ENCODE measurements around the gene GGPS1.
"Not testable (repeated sequence)": the region's sequence is repeated elsewhere in the genome, so short reads cannot be mapped to it uniquely, and the experiment has no call there.

The GGPS1 gene

DNA sequence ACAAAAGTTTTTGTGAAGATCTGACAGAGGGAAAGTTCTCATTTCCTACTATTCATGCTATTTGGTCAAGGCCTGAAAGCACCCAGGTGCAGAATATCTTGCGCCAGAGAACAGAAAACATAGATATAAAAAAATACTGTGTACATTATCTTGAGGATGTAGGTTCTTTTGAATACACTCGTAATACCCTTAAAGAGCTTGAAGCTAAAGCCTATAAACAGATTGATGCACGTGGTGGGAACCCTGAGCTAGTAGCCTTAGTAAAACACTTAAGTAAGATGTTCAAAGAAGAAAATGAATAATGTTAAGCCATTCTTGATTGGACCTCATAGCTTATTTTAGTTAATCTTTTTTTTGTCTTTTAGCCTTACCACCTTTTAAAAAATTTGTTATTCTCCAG, 14.1 kb downstream of the GGPS1 start:
- no peak for DNase-seq

DNA sequence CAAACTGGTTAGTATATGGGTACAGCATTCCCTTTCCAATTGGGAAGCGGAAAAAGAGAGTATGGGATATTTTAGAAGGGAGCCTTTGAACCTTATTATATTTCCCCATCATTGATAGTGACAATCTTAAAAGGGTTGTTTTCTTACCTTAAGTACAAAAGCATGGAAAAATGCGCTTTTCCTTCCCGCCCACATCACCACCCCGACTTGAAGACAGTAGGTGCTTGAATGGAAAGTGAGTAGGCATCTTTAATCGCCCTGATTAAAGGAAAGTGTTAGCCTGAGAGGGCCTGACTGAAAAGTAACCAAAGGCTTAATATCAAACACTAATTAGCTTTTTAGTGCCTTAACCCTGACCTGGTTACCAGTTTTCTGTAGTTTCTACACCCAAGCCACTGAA, 15.4 kb downstream of the GGPS1 start:
- no peak for DNase-seq

DNA sequence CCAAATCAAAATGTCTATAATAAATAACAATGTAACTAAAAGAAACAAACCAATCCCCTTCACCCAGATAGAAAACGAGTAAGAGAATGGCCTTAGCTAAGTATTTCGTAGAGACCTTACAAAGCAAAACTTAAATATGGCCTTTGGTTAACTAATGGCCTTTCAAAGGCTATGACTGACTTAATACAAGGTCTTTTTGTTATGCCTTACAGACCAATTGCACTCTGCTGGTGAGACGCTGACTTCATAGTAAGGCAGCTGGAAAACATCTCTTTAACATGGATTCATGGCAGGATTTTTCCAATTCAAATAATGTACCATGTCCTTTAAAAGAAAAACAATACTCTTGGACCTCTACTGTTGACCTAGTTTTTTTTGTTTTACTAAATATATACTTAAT, 23.1 kb downstream of the GGPS1 start:
- no peak for DNase-seq

DNA sequence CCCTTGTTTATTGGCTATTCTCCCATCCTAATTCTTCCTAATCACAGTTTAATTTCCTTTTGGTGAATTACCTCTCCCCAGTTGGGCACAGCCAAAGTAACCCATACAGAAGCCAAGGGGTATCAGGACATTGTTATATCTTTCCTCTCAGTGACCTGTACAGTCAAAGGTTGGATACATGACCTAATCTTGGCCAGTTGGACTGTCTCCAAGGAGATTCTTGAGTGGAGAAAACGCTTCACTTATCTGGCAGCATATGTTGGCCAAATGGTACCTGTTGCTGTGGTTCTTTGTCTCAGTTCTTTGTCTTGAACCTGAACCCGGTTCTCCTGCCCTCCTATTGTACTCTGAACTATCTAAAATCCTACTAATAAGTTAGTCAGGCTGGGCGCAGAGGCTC, 23.5 kb downstream of the GGPS1 start:
- no peak for DNase-seq

DNA sequence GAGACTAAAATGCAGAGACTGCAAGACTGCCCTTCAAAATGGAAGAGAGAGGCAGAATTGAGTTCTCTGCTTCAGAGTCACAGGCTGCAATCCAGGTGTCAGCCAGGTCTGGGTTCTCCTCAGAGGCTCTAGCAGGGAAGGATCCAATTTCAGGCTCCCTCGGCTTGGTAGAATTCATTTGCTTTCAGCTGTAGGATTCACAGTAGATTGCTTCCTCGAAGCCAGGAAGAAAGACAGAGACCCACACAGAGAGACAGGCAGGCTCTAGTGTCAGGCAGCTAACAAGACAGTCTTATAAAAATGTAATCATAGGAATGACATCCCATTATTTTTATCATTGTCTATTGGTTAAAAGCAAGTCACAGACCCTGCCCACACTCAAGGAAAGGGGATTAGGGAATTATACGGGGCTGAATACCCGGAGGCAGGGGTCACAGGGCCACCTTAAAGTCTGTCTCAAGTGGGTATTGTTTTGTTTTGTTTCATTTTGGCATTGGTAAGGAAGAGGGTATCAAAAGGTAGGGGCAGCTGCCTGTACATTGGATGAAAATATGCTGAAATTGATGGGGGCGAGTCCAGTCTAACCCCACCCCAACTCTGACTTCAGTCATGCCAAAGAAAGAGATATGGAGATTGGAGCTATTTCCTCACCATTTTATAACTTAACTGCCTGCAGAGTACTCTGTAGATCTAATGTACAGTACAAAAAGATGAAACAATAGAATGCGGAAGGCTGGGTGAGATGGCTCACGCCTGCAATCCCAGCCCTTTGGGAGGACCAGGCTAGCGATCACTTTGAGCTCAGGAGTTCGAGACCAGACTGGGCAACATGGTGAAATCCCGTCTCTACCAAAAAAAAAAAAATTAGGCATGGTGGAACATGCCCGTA, 29.4 kb downstream of the GGPS1 start:
- DNase-seq, result no peak

DNA sequence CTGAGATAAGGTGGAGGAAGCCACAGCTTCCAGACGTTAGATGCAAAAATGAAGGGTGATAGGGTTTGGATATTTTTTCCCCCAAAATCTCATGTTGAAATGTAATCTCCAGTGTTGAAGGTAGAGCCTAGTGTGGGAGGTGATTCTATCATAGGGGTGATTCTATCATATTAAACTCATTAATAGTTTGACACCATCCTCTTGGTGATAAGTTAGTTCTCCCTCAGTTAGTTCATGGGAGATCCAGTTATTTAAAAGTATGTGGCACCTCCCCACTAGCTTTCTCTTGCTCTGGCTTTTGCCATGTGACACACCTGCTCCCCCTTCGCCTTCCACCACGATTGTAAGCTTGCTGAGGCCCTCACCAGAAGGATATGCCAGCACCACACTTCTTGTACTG, 30.5 kb downstream of the GGPS1 start:
- DNase-seq, result no peak

DNA sequence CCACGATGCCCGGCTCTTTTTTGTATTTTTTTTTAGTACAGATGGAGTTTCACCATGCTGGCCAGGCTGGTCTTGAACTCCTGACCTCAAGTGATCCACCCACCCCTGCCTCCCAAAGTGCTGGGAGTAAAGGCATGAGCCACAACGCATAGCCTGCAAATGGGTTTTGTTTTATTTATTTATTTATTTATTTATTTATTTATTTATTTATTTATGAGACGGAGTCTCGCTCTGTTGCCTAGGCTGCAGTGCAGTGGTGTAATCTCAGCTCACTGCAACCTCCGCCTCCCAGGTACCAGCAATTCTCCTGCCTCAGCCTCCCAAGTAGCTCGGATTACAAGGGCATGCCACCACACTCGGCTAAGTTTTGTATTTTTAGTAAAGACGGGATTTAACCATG, 35.8 kb downstream of the GGPS1 start:
- not testable (repeated sequence) for DNase-seq

DNA sequence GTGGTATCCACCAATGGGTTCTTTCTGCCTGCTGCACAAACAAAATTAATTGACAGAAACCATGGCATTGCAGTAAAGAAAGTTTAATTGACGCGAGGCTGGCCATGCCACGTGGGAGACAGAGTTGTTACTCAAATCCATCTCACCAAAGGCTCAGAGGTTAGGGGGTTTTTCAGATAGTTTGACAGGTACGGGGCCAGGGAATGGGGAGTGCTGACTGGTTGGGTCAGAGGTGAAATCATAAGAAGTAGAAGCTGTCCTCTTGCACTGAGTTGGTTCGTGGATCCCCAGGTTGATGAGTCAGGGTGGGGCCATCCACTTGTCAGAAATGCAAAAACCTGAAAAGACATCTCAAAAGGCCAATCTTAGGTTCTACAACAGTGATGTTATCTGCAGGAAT, 37.9 kb downstream of the GGPS1 start:
- DNase-seq, result no peak

DNA sequence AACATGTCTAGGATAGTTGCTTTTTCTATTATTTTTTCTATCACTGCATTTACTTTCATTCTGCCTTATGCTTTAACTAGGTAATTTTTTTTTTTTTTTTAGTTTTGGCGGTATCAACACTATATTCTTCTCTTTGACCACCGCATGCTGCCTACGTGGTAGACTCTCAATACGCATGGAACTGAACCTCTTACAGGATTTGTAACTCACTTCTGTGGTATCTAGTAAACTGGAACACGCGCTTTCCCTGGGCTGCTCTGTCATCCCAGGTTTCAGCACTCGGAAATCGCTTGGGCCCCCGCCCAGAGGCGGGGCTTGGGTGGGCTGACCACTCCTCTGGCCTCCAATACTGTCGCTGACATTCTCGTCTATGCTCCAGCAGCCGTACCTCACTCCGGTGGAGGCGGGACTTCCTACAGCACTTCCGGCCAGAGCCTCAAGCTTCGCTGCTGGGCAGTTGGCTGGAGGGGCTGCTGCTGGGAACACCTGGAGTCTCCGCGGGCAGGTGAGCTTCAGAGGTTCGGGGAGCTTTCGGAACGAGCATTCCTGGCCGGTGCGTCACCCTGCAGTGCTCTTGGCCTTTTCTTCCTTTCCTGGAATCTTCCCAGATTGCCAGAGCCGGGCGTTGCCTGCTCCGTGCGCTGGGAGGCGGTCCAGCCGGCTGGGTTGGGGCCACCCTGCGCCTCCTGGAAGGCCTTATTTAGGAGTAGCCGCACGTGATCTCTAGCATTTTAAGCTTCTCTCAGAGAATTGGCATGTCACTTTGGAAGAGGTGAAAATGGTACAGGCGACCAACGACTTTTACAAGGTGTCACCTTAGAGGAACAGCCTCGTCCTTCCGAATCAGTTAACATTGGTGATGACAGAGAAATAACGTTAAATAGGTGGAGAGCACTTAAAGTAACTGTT, 38.9 kb downstream of the GGPS1 start, which contains the start of gene TBCE:
Gene TBCE (plus strand): TSS at position 428 of the 909 bp plus-strand sequence. CDS start 12,623 bp downstream, outside the sequence.
- peak; percentile 95 for DNase-seq

DNA sequence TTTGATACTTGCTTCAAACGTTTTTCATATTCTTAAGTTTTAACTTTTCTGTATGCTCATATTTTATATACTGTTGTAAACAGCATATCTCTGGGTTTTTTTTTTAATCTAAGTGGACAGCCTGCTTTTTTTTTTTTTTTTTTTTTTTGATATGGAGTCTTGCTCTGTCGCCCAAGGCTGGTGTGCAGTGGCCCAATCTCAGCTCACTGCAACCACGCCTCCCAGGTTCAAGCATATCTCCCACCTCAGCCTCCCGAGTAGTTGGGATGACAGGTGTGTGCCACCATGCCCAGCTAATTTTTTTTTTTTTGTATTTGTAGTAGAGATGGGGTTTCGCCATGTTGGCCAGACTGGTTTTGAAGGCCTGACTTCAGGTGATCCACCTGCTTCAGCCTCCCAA, 40.1 kb downstream of the GGPS1 start:
- no peak for DNase-seq

DNA sequence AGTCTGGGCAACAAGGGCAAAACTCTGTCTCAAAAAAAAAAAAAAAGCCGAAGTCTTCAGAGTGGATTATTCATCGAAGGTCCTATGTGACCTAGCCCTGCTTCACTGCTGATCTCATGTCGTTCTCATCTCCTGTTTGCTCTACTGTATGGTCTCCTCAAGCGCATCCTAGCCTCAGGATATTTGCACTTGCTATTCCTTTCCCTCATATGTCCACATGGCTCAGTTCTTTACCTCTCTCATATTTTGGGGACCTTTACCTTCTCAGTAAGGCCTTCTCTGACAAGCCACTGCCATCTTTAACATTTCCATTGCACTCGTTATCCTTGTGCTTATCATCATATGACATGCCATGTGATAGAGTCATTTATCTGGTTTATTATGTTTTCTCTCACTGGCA, 41.4 kb downstream of the GGPS1 start:
- DNase-seq, result no peak

DNA sequence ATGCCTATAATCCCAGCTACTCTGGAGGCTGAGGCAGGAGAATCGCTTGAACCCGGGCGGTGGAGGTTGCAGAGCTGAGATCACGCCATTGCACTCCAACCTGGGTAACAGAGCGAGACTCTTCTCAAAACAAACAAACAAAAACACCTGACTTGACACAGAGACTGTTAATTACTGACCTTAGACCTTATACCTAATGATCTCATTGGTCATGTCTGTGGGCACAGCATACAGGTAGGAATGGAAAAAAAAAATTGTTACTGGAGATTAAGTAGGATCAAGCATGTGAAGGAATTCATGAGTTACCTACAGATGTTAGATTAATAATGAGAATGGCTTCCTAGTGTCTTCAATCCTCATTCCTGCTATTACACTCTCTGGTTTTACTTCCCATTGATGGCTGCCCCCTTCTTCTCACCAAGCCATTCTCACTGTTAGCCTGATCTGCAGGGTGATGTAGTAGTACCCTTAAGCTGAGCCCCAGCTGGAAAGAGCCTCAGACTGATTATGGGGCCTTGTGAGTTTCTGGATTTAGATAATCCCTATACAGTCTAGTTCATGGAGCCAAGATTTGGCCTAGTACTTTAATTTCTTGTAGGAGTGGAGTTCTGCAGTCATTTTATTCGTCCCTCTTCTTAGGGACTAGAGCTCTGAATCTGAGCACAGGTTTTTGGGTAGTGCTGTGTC, 47.7 kb downstream of the GGPS1 start:
- DNase-seq, result no peak

DNA sequence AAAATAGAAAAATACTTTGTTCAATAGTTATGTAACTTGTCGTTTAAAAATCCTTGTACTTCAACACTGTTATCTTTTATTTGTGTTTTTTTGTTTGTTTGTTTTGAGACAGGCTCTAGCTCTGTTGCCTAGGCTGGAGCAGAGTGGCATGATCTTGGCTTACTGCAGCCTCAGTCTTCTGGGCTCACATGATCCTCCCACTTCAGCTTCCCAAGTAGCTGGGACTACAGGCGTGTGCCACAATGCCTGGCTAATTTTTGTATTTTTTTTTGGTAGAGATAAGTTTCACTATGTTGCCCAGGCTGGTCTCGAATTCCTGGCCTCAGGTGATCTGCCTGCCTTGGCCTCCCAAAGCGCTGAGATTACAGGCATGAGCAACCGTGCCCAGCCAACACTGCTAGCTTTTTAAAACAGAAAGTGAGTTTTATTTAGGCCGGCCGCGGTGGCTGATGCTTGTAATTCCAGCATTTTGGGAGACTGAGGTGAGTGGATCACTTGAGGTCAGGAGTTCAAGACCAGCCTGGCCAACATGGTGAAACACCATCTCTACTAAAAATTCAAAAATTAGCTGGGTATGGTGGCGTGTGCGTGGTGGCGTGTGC, 49.9 kb downstream of the GGPS1 start:
- not testable (repeated sequence) for DNase-seq

DNA sequence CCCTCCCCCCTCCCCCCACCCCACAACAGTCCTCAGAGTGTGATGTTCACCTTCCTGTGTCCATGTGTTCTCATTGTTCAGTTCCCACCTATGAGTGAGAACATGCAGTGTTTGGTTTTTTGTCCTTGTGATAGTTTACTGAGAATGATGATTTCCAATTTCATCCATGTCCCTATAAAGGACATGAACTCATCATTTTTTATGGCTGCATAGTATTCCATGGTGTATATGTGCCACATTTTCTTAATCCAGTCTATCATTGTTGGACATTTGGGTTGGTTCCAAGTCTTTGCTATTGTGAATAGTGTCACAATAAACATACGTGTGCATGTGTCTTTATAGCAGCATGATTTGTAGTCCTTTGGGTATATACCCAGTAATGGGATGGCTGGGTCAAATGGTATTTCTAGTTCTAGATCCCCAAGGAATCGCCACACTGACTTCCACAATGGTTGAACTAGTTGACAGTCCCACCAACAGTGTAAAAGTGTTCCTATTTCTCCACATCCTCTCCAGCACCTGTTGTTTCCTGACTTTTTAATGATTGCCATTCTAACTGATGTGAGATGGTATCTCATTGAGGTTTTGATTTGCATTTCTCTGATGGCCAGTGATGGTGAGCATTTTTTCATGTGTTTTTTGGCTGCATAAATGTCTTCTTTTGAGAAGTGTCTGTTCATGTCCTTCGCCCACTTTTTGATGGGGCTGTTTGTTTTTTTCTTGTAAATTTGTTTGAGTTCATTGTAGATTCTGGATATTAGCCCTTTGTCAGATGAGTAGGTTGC, 53.8 kb downstream of the GGPS1 start:
- DNase-seq, result not testable (repeated sequence)

DNA sequence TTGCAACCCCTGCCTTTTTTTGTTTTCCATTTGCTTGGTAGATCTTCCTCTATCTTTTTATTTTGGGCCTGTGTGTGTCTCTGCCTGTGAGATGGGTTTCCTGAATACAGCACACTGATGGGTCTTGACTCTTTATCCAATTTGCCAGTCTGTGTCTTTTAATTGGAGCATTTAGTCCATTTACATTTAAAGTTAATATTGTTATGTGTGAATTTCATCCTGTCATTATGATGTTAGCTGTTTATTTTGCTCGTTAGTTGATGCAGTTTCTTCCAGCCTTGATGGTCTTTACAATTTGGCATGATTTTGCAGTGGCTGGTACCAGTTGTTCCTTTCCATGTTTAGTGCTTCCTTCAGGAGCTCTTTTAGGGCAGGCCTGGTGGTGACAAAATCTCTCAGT, 57.3 kb downstream of the GGPS1 start:
- not testable (repeated sequence) for DNase-seq

DNA sequence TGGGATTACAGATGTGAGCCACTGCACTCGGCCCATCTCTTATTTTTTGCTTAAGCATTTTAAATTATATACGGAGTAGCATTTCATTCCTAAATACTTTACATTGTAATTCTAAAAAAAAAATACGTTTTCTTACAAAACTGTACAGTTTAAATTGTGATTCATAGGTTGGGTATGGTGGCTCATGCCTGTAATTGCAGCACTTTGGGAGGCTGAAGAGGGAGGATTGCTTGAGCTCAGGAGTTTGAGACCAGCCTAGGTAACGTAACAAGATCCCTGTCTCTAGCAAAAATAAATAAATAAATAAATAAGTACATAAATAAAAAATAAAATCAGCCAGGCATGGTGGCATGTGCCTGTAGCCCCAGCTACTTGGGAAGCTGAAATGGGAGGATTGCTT, 63.5 kb downstream of the GGPS1 start:
- DNase-seq, result no peak

All from SIG-M5 (cell line).